ENCODE data around the gene EAF1. TPM values are rescaled to one million over a fixed set of nuclear protein-coding genes. Genes with fewer than 3 reads are reported as not detected.

The EAF1 gene
- total and polyA plus RNA-seq, 2 donors (not counting 1 experiment from before 2014, with no cell fraction given): 8.3 to 19.8 TPM

GRCh38 chr3:15451216-15452113, 24.1 kb downstream of the EAF1 start:
- Mint-ChIP-seq H3K27ac (no peak overlapping the region), H3K4me3 (no peak overlapping the region), H3K9me3 (ENCODE audit: insufficient read depth) (no peaks in the 10 kb centered on the region), H3K27me3 (no peaks in the 10 kb centered on the region), H3K4me1 (no peaks in the 10 kb centered on the region)
- Histone ChIP-seq H3K36me3 (replicated peaks in 1 of 2; ENCODE audit: control extremely low read depth in 1 of 2, control insufficient read depth in 1 of 2, extremely low read depth in 1 of 2, insufficient read depth in 2 of 2, low read length in 1 of 2) (no peaks in the 10 kb centered on the region), H3K27me3 (replicated peaks in 1 of 4; ENCODE audit: control extremely low read depth in 1 of 4, control insufficient read depth in 3 of 4, insufficient read depth in 4 of 4, low read length in 3 of 4) (no peaks in the 10 kb centered on the region), H3K4me2 (replicated peaks; ENCODE audit: low read depth, low read length, poor library complexity, severe bottlenecking) (no peak overlapping the region), H3K4me1 (ENCODE audit: control insufficient read depth in 2 of 2, insufficient read depth in 2 of 2, low read length in 2 of 2) (no peaks in the 10 kb centered on the region), H4K20me1 (ENCODE audit: control insufficient read depth, insufficient read depth, low read length, poor library complexity, severe bottlenecking) (no peaks in the 10 kb centered on the region), H3K9me3 (ENCODE audit: control extremely low read depth in 1 of 3, control insufficient read depth in 2 of 3, insufficient read depth in 1 of 3, low read length in 2 of 3) (no peaks in the 10 kb centered on the region), H3K9ac (ENCODE audit: low read length) (no peak overlapping the region), H3K27ac (ENCODE audit: low read length in 2 of 2) (no peak overlapping the region), H2AFZ (ENCODE audit: insufficient read depth, low read depth, low read length, poor library complexity, severe bottlenecking) (no peak overlapping the region), H3K79me2 (ENCODE audit: control insufficient read depth, insufficient read depth, low read length) (no peaks in the 10 kb centered on the region), H3K4me3 (ENCODE audit: control extremely low read depth in 1 of 5, extremely low read depth in 1 of 5, insufficient read depth in 1 of 5, low read depth in 2 of 5, low read length in 4 of 5) (no peak overlapping the region)
- ChIA-PET POLR2A (no interaction called here), CTCF (no interaction called here)
- intact Hi-C loops (cut with micrococcal nuclease): no loop called here
- WGBS (ENCODE audit: insufficient coverage): over 99% methylated on average over 12 of the region's 18 CpGs
- DNase-seq (no peak), ATAC-seq (ENCODE audit: low read depth) (no peak)
- TF ChIP-seq EZH2 (IDR thresholded peaks at IDR 0.05; ENCODE audit: borderline replicate concordance, insufficient read depth, low read depth, low read length, poor library complexity, severe bottlenecking): no peak
- TF ChIP-seq, protein P1, sequence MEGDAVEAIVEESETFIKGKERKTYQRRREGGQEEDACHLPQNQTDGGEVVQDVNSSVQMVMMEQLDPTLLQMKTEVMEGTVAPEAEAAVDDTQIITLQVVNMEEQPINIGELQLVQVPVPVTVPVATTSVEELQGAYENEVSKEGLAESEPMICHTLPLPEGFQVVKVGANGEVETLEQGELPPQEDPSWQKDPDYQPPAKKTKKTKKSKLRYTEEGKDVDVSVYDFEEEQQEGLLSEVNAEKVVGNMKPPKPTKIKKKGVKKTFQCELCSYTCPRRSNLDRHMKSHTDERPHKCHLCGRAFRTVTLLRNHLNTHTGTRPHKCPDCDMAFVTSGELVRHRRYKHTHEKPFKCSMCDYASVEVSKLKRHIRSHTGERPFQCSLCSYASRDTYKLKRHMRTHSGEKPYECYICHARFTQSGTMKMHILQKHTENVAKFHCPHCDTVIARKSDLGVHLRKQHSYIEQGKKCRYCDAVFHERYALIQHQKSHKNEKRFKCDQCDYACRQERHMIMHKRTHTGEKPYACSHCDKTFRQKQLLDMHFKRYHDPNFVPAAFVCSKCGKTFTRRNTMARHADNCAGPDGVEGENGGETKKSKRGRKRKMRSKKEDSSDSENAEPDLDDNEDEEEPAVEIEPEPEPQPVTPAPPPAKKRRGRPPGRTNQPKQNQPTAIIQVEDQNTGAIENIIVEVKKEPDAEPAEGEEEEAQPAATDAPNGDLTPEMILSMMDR (IDR thresholded peaks at IDR 0.05): no peak

DNA sequence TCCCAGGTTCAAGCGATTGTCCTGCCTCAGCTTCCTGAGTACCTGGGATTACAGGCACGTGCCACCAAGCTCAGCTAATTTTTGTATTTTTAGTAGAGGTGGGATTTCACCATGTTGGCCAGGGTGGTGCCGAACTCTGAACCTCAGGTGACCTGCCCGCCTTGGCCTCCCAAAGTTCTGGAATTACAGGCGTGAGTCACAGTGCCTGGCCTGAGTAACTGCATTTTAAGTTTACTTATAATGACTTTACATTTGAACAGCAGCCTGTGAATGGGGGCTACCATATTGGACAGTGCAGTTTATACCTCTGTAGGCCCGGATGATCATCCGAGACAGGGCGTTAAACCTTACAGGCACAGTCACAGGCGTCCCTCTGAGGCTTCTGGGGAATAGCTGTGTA, 24.8 kb downstream of the EAF1 start:
- Mint-ChIP-seq H3K4me3 (no peak overlapping the region), H3K27ac (no peak overlapping the region), H3K9me3 (ENCODE audit: insufficient read depth) (no peaks in the 10 kb centered on the region), H3K27me3 (no peaks in the 10 kb centered on the region), H3K4me1 (no peaks in the 10 kb centered on the region)
- no peaks in the 10 kb centered on the region for H3K27me3 ChIP-seq (replicated peaks in 1 of 4; ENCODE audit: control extremely low read depth in 1 of 4, control insufficient read depth in 3 of 4, insufficient read depth in 4 of 4, low read length in 3 of 4)
- ATAC-seq (ENCODE audit: low read depth): no peak
- POLR2A ChIA-PET: no interaction called here
- no peak for DNase-seq
- no peaks in the 10 kb centered on the region for H4K20me1 ChIP-seq (ENCODE audit: control insufficient read depth, insufficient read depth, low read length, poor library complexity, severe bottlenecking)
- H2AFZ ChIP-seq (ENCODE audit: insufficient read depth, low read depth, low read length, poor library complexity, severe bottlenecking): no peak overlapping the region
- H3K79me2 ChIP-seq (ENCODE audit: control insufficient read depth, insufficient read depth, low read length): no peaks in the 10 kb centered on the region
- no peaks in the 10 kb centered on the region for H3K4me1 ChIP-seq (ENCODE audit: control insufficient read depth in 2 of 2, insufficient read depth in 2 of 2, low read length in 2 of 2)
- no peak overlapping the region for H3K9ac ChIP-seq (ENCODE audit: low read length)
- CTCF ChIA-PET: no interaction called here
- intact Hi-C loops (cut with micrococcal nuclease): no loop called here
- TF ChIP-seq EZH2 (IDR thresholded peaks at IDR 0.05; ENCODE audit: borderline replicate concordance, insufficient read depth, low read depth, low read length, poor library complexity, severe bottlenecking): no peak
- TF ChIP-seq, protein P1 (IDR thresholded peaks at IDR 0.05): no peak
- no peak overlapping the region for H3K4me2 ChIP-seq (replicated peaks; ENCODE audit: low read depth, low read length, poor library complexity, severe bottlenecking)
- no peaks in the 10 kb centered on the region for H3K36me3 ChIP-seq (replicated peaks in 1 of 2; ENCODE audit: control extremely low read depth in 1 of 2, control insufficient read depth in 1 of 2, extremely low read depth in 1 of 2, insufficient read depth in 2 of 2, low read length in 1 of 2)
- WGBS (ENCODE audit: insufficient coverage): 84% methylated on average over 7 of the region's 9 CpGs
- H3K9me3 ChIP-seq (ENCODE audit: control extremely low read depth in 1 of 3, control insufficient read depth in 2 of 3, insufficient read depth in 1 of 3, low read length in 2 of 3): no peaks in the 10 kb centered on the region
- H3K4me3 ChIP-seq (ENCODE audit: control extremely low read depth in 1 of 5, extremely low read depth in 1 of 5, insufficient read depth in 1 of 5, low read depth in 2 of 5, low read length in 4 of 5): no peak overlapping the region
- H3K27ac ChIP-seq (ENCODE audit: low read length in 2 of 2): no peak overlapping the region

All from B cell (primary cell).